SK-N-SH (cell line): Measurements from ENCODE around the gene MAPKAPK5. TPM values are rescaled to one million over a fixed set of nuclear protein-coding genes. Genes with fewer than 3 reads are reported as not detected.

Experiments
- CTCF ChIA-PET: fragments of 300-600, 350-600 bp; formaldehyde crosslinking; extraction: SDS; loops from one replicate; lab custom pipeline; 2021; lab: Yijun Ruan, JAX
- POLR2A ChIA-PET: fragments of 350-600 bp; sonication (Branson Sonifier 250); formaldehyde crosslinking; extraction: SDS; loops from one replicate; lab custom pipeline; 2020; ENCODE audit warnings: antibody characterized with exemption, inconsistent platforms; lab: Yijun Ruan, JAX
- DNase-seq: peaks from one replicate; pipeline ENCODE4 v3.0.0; 2012
- H2AFZ ChIP-seq: fragments of 200-600 bp; sonication (generic); 2 replicates; pipeline ENCODE4 v1.8.1; 2016; ENCODE audit warnings: antibody characterized with exemption, mild to moderate bottlenecking, low read depth
- H3F3A ChIP-seq: fragments of 200-600 bp; sonication (generic); replicated peaks from 2 replicates; pipeline ENCODE3; 2016; ENCODE audit warnings: antibody characterized with exemption, mild to moderate bottlenecking; ENCODE audit not compliant: insufficient read depth
- H3K27ac ChIP-seq, 2 experiments: fragments of 200-500 bp in 1 of 2; fragments of 200-600 bp in 1 of 2; sonication (Bioruptor generic) in 1 of 2; sonication (generic), shearing (Covaris generic) in 1 of 2; 2 replicates each; pipeline versions ENCODE4 v1.5.1 to v1.6.1; 2014 to 2016; ENCODE audit warnings: low read depth in 2 of 2, inconsistent platforms in 1 of 2, low read length in 1 of 2, mild to moderate bottlenecking in 1 of 2, mixed read lengths in 1 of 2
- H3K27me3 ChIP-seq: fragments of 200-600 bp; sonication (generic), shearing (Covaris generic); 2 replicates; pipeline ENCODE4 v1.6.1; 2016; ENCODE audit warnings: mixed run types; ENCODE audit not compliant: insufficient read depth
- H3K36me3 ChIP-seq, 2 experiments: fragments of 200-500 bp in 1 of 2; fragments of 200-600 bp in 1 of 2; sonication (Bioruptor generic) in 1 of 2; sonication (generic) in 1 of 2; replicated peaks in 1 of 2; 2 replicates each; pipeline versions ENCODE3 to v1.5.1; 2014 to 2016; ENCODE audit warnings: low read length in 1 of 2, mild to moderate bottlenecking in 1 of 2; ENCODE audit not compliant: insufficient read depth in 2 of 2, control insufficient read depth in 1 of 2
- H3K4me1 ChIP-seq, 2 experiments: fragments of 200-500 bp in 1 of 2; fragments of 200-600 bp in 1 of 2; sonication (Bioruptor generic) in 1 of 2; sonication (generic), shearing (Covaris generic) in 1 of 2; 2 replicates each; pipeline versions ENCODE4 v1.5.1 to v1.6.1; 2014 to 2016; ENCODE audit warnings: low read depth in 1 of 2, low read length in 1 of 2, mixed run types in 1 of 2; ENCODE audit not compliant: insufficient read depth in 2 of 2, control insufficient read depth in 1 of 2
- H3K4me2 ChIP-seq: fragments of 200-600 bp; sonication (generic), shearing (Covaris generic); 2 replicates; pipeline ENCODE4 v1.6.1; 2017; ENCODE audit warnings: mixed run types
- H3K4me3 ChIP-seq, 2 experiments: fragments of 200-500 bp in 1 of 2; fragments of 200-600 bp in 1 of 2; sonication (Bioruptor generic) in 1 of 2; sonication (generic), shearing (Covaris generic) in 1 of 2; 2 replicates each; pipeline versions ENCODE4 v1.5.1 to v1.8.1; 2014 to 2016; ENCODE audit warnings: low read depth in 2 of 2, inconsistent platforms in 1 of 2, low read length in 1 of 2, mild to moderate bottlenecking in 1 of 2, mixed read lengths in 1 of 2, moderate library complexity in 1 of 2
- H3K79me2 ChIP-seq: fragments of 200-600 bp; sonication (generic); 2 replicates; pipeline ENCODE4 v1.8.1; 2017; ENCODE audit warnings: mild to moderate bottlenecking; ENCODE audit not compliant: insufficient read depth
- H3K9ac ChIP-seq: fragments of 200-600 bp; sonication (generic); 2 replicates; pipeline ENCODE4 v1.6.1; 2017; ENCODE audit warnings: mixed run types
- H3K9me2 ChIP-seq: fragments of 200-600 bp; sonication (generic); 2 replicates; pipeline ENCODE4 v1.6.1; 2017; ENCODE audit warnings: mixed run types
- H3K9me3 ChIP-seq: fragments of 200-600 bp; sonication (generic); 2 replicates; pipeline ENCODE4 v1.6.1; 2017; ENCODE audit warnings: mixed run types, mild to moderate bottlenecking, moderate library complexity
- H4K20me1 ChIP-seq: fragments of 200-600 bp; sonication (generic); 2 replicates; pipeline ENCODE4 v1.6.1; 2017; ENCODE audit warnings: mild to moderate bottlenecking, mixed run types; ENCODE audit not compliant: insufficient read depth
- ELF1 ChIP-seq: IDR thresholded peaks from 2 replicates; pipeline ENCODE4 v1.4.0; 2012
- EZH2phosphoT487 ChIP-seq: fragments of 200-600 bp; sonication (generic); IDR thresholded peaks from 2 replicates; pipeline ENCODE4 v1.6.1; 2017; ENCODE audit warnings: low read depth, mixed run types, mild to moderate bottlenecking, antibody characterized with exemption, moderate library complexity, borderline replicate concordance
- FOSL2 ChIP-seq: IDR thresholded peaks from 2 replicates; pipeline ENCODE4 v1.4.0; 2012; ENCODE audit warnings: low read depth, mild to moderate bottlenecking, moderate library complexity, borderline replicate concordance
- FOXJ3 ChIP-seq: sonication (generic); formaldehyde crosslinking; IDR thresholded peaks from 2 replicates; pipeline ENCODE4 v1.5.1; 2020; ENCODE audit warnings: mild to moderate bottlenecking, missing genetic modification reagents
- FOXM1 ChIP-seq: IDR thresholded peaks from 2 replicates; pipeline ENCODE4 v1.4.0; 2012; ENCODE audit warnings: low read depth, mild to moderate bottlenecking
- GABPA ChIP-seq: IDR thresholded peaks from 2 replicates; pipeline ENCODE4 v1.4.0; 2012; ENCODE audit warnings: low read depth, mild to moderate bottlenecking
- MEF2A ChIP-seq: IDR thresholded peaks from 2 replicates; pipeline ENCODE4 v1.4.0; 2012; ENCODE audit warnings: low read depth, borderline replicate concordance
- MXI1 ChIP-seq: IDR thresholded peaks from 2 replicates; pipeline ENCODE4 v1.6.1; 2012; ENCODE audit warnings: mild to moderate bottlenecking, low read depth, low read length, improper control_type of control experiment
- NRF1 ChIP-seq: IDR thresholded peaks from 2 replicates; pipeline ENCODE4 v1.6.1; 2012; ENCODE audit warnings: low read depth, mild to moderate bottlenecking, low read length
- RXRA ChIP-seq: IDR thresholded peaks from 2 replicates; pipeline ENCODE4 v1.4.0; 2012; ENCODE audit warnings: low read depth, mild to moderate bottlenecking, borderline replicate concordance
- SIN3A ChIP-seq: IDR thresholded peaks from 2 replicates; pipeline ENCODE4 v1.6.1; 2012; ENCODE audit warnings: low read depth, mild to moderate bottlenecking, low read length, moderate library complexity, borderline replicate concordance
- SMC3 ChIP-seq: IDR thresholded peaks from 2 replicates; pipeline ENCODE4 v1.6.1; 2012; ENCODE audit warnings: low read depth, low read length, improper control_type of control experiment
- TCF12 ChIP-seq: IDR thresholded peaks from 2 replicates; pipeline ENCODE4 v1.4.0; 2012
- WGBS: methylation state at CpG from one replicate; pipeline ENCODE4 v1.1.6; 2017; ENCODE audit warnings: low lambda C conversion rate; 5-methylcytosine and 5-hydroxymethylcytosine counted together
- polyA plus RNA-seq, 3 experiments: library from polyadenylated mRNA; depleted of rRNA; stranded (reverse); fragments of >200 nt; gene quantifications; 2 replicates each; pipeline ENCODE4 v1.2.3, GENCODE V29; 2012
- TF ChIP-seq, protein P1 (sequence below): IDR thresholded peaks from 2 replicates; pipeline ENCODE4 v1.4.0; 2012; ENCODE audit warnings: low read depth
- TF ChIP-seq, protein P2 (sequence below): IDR thresholded peaks from 2 replicates; pipeline ENCODE4; 2012
- TF ChIP-seq, protein P3 (sequence below): IDR thresholded peaks from 2 replicates; pipeline ENCODE4 v1.6.1; 2012; ENCODE audit warnings: mild to moderate bottlenecking, low read depth, low read length, moderate library complexity

The MAPKAPK5 gene
- polyA plus RNA-seq, 1 of the 3 experiments (the other 2 are of a cell fraction), result 38.1 TPM

DNA sequence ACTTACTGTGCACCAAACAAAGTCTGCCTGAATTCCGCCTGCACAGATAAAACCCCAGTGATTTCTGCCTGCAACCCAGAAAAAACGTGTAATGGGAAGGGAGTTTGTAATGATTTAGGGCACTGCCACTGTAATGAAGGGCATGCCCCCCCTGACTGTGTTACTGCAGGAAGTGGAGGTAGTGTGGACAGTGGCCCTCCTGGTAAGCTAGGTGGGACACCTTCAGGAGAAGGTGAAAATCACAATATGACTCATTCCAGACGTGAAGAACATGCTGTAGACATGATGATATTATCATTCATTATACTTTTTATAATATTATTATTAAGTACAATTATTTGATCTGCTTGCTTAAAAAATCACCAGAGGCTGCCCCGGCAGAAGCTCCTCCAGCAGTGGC, 59.2 kb downstream of the MAPKAPK5 start:
- no peaks in the 10 kb centered on the region for H4K20me1 ChIP-seq
- no peaks in the 10 kb centered on the region for H3K9me2 ChIP-seq
- H3K79me2 ChIP-seq, result no peaks in the 10 kb centered on the region
- H2AFZ ChIP-seq, result no peak overlapping the region
- no peak for DNase-seq
- H3K27me3 ChIP-seq, result no peaks in the 10 kb centered on the region
- H3F3A ChIP-seq, result no peaks in the 10 kb centered on the region
- TF ChIP-seq FOXM1 (no peak), MXI1 (no peak), FOSL2 (no peak), SIN3A (no peak), TCF12 (no peak), MEF2A (no peak), GABPA (no peak), FOXJ3 (no peak)
- TF ChIP-seq, protein P1, sequence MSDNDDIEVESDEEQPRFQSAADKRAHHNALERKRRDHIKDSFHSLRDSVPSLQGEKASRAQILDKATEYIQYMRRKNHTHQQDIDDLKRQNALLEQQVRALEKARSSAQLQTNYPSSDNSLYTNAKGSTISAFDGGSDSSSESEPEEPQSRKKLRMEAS, result no peak
- TF ChIP-seq, protein P2, sequence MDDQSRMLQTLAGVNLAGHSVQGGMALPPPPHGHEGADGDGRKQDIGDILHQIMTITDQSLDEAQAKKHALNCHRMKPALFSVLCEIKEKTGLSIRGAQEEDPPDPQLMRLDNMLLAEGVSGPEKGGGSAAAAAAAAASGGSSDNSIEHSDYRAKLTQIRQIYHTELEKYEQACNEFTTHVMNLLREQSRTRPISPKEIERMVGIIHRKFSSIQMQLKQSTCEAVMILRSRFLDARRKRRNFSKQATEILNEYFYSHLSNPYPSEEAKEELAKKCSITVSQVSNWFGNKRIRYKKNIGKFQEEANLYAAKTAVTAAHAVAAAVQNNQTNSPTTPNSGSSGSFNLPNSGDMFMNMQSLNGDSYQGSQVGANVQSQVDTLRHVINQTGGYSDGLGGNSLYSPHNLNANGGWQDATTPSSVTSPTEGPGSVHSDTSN, result no peak
- ChIA-PET CTCF (no interaction called here), POLR2A (no interaction called here)
- peaks cover 6 to 21% of the 10 kb centered on the region in 2 experiments for H3K36me3 ChIP-seq
- no peaks in the 10 kb centered on the region for H3K4me1 ChIP-seq
- H3K9ac ChIP-seq, result no peak overlapping the region
- H3K9me3 ChIP-seq, result no peaks in the 10 kb centered on the region
- no peak overlapping the region for H3K4me2 ChIP-seq
- no peak overlapping the region for H3K4me3 ChIP-seq
- 82% methylated on average over 4 of the region's 4 CpGs for WGBS
- H3K27ac ChIP-seq, result no peak overlapping the region

DNA sequence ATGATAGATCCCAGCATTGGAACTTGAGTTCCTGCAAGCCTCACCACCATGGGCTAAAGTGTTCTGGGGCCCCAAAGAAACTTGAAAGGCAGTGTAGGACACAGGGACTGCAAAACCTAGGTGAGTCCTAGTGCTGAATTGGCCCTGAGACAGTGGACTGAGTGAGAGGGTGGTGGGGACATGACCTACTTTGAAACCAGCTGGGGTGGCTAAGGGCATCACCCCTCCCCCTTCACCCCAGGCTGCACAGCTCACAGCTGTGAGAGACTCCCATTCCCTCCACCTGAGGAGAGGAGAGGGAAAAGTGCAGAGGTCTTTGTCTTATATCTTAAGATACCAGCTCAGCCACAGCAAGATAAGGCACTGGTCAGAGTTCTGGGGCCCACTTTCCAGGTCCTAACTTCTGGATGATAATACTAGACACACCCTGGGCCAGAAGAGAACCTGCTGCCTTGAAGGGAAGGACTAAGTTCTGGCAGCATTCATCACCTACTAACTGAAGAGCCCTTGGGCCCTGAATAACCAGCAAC, 62.5 kb downstream of the MAPKAPK5 start:
- Histone ChIP-seq H2AFZ (no peak overlapping the region), H4K20me1 (no peaks in the 10 kb centered on the region), H3F3A (no peaks in the 10 kb centered on the region), H3K9me3 (no peaks in the 10 kb centered on the region; the same call in none of the 2 replicates), H3K9ac (no peak overlapping the region), H3K9me2 (no peaks in the 10 kb centered on the region), H3K4me2 (no peak overlapping the region), H3K4me1 (no peaks in the 10 kb centered on the region), H3K36me3 (peaks cover 2 to 15% of the 10 kb centered on the region in 2 experiments), H3K79me2 (no peaks in the 10 kb centered on the region), H3K4me3 (no peak overlapping the region), H3K27me3 (no peaks in the 10 kb centered on the region), H3K27ac (no peak overlapping the region)
- CTCF ChIA-PET, result interaction anchor here (0.9 kb wide), 1 partner anchor 10 kb away, joined by 4 read pairs; no protein-coding TSS in a partner anchor
- DNase-seq, result no peak
- TF ChIP-seq FOSL2, result no peak
- POLR2A ChIA-PET, result no interaction called here

DNA sequence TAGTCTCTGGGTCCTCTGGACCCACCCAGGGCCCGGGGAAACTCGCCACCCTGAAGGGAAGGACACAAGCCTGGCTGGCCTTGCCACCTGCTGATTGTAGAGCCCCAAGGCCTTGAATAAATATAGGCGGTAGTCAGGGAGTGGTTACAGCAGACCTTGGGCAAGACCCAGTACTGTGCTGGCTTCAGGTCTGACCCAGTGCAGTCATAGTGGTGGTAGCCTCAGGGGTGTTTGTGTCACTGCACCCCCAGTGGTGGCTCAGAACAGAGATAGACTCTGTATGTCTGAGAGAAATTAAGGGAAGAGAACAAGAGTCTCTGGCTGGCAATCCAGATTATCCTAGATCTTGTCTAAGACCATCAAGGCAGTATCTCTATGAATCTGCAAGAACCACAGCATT, 63.5 kb downstream of the MAPKAPK5 start:
- CTCF ChIA-PET, result no interaction called here
- Histone ChIP-seq H3K36me3 (peaks cover 2 to 13% of the 10 kb centered on the region in 2 experiments), H4K20me1 (no peaks in the 10 kb centered on the region), H2AFZ (no peak overlapping the region), H3K27me3 (no peaks in the 10 kb centered on the region), H3K9me3 (no peaks in the 10 kb centered on the region; the same call in none of the 2 replicates), H3K4me3 (no peak overlapping the region), H3K79me2 (no peaks in the 10 kb centered on the region), H3K27ac (no peak overlapping the region), H3F3A (no peaks in the 10 kb centered on the region), H3K9me2 (no peaks in the 10 kb centered on the region), H3K9ac (no peak overlapping the region), H3K4me2 (no peak overlapping the region), H3K4me1 (no peaks in the 10 kb centered on the region)
- no peak for DNase-seq
- POLR2A ChIA-PET, result no interaction called here
- 100% methylated on average over 3 of the region's 3 CpGs for WGBS
- TF ChIP-seq, protein P3, sequence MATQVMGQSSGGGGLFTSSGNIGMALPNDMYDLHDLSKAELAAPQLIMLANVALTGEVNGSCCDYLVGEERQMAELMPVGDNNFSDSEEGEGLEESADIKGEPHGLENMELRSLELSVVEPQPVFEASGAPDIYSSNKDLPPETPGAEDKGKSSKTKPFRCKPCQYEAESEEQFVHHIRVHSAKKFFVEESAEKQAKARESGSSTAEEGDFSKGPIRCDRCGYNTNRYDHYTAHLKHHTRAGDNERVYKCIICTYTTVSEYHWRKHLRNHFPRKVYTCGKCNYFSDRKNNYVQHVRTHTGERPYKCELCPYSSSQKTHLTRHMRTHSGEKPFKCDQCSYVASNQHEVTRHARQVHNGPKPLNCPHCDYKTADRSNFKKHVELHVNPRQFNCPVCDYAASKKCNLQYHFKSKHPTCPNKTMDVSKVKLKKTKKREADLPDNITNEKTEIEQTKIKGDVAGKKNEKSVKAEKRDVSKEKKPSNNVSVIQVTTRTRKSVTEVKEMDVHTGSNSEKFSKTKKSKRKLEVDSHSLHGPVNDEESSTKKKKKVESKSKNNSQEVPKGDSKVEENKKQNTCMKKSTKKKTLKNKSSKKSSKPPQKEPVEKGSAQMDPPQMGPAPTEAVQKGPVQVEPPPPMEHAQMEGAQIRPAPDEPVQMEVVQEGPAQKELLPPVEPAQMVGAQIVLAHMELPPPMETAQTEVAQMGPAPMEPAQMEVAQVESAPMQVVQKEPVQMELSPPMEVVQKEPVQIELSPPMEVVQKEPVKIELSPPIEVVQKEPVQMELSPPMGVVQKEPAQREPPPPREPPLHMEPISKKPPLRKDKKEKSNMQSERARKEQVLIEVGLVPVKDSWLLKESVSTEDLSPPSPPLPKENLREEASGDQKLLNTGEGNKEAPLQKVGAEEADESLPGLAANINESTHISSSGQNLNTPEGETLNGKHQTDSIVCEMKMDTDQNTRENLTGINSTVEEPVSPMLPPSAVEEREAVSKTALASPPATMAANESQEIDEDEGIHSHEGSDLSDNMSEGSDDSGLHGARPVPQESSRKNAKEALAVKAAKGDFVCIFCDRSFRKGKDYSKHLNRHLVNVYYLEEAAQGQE, result no peak
- TF ChIP-seq GABPA (no peak), ELF1 (no peak), SMC3 (no peak), FOXJ3 (no peak), NRF1 (no peak), FOSL2 (no peak), RXRA (no peak), EZH2phosphoT487 (no peak), FOXM1 (no peak), TCF12 (no peak)
